ENCODE results near the gene ARPC5L.

- no peak for TF ChIP-seq CTCF (IDR thresholded peaks at IDR 0.05)
- TF ChIP-seq POLR2A (IDR thresholded peaks at IDR 0.05): no peak
These were observed 20.3 kb downstream of the ARPC5L start for GRCh38 chr9:124882231-124882630.
